ENCODE measurements around the gene IFITM5. TPM values are rescaled to one million over a fixed set of nuclear protein-coding genes. Genes with fewer than 3 reads are reported as not detected.

The IFITM5 gene
- total RNA-seq, 2 donors from 2014 or later: not detected

DNA sequence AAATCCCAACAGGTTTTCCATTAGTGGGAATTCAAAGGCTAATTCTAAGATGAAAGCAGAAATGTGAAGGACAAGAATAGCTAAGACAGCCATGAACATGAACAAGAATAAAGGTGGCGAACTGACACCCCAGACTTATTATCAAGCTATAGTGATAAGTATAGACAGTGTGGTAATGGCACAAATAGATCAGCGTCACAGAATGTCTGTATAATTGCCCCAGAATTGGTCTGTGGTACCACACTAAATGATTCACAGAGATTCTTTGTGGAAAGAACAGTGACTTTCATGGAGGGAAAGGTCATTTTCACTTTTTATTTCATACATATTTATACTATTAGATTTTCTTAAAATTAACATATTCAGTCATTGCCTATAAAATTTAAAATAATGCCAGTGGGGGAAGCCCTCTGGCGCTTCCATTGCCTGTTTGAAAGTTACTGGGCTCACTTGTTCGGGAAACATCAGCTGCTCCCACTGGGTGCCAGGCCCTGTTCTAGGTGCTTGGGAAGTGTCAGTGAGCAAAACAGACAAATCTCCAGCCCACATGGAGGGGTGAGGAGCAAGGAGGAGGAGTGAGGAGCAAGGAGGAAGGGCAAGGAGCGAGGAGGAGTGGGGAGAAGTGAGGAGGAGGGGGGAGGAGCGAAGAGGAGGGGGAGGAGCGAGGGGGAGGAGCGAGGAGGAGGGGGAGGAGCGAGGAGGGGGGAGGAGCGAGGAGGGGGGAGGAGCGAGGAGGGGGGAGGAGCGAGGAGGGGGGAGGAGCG lies 32.5 kb downstream of the IFITM5 start:
- H3K4me3 Mint-ChIP-seq: no peak overlapping the region
- H3K4me3 ChIP-seq (ENCODE audit: low read length): no peak overlapping the region
- WGBS, 2 experiments (ENCODE audit: insufficient coverage in 1 of 2, insufficient read length in 1 of 2): 98% methylated on average over 4 of the region's 13 CpGs; no CpG with 5 or more reads in 1 of the 2 experiments
- H3K9me3 ChIP-seq (ENCODE audit: control insufficient read depth, low read length): no peaks in the 10 kb centered on the region
- TF ChIP-seq, protein P1, sequence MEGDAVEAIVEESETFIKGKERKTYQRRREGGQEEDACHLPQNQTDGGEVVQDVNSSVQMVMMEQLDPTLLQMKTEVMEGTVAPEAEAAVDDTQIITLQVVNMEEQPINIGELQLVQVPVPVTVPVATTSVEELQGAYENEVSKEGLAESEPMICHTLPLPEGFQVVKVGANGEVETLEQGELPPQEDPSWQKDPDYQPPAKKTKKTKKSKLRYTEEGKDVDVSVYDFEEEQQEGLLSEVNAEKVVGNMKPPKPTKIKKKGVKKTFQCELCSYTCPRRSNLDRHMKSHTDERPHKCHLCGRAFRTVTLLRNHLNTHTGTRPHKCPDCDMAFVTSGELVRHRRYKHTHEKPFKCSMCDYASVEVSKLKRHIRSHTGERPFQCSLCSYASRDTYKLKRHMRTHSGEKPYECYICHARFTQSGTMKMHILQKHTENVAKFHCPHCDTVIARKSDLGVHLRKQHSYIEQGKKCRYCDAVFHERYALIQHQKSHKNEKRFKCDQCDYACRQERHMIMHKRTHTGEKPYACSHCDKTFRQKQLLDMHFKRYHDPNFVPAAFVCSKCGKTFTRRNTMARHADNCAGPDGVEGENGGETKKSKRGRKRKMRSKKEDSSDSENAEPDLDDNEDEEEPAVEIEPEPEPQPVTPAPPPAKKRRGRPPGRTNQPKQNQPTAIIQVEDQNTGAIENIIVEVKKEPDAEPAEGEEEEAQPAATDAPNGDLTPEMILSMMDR (conservative IDR thresholded peaks at IDR 0.05): no peak
- no peak overlapping the region for H3K9ac ChIP-seq (ENCODE audit: extremely low read depth, low read length, poor library complexity, severe bottlenecking)
- no peak overlapping the region for H3K27ac ChIP-seq (ENCODE audit: low read depth, low read length)
- H3K27ac Mint-ChIP-seq: no peak overlapping the region
- peaks cover 14% of the 10 kb centered on the region for H3K9me3 Mint-ChIP-seq
- H3K4me1 Mint-ChIP-seq: peaks cover 2% of the 10 kb centered on the region
- no peaks in the 10 kb centered on the region for H3K36me3 ChIP-seq (ENCODE audit: control insufficient read depth, insufficient read depth, low read length)
- peaks cover 2% of the 10 kb centered on the region for H3K27me3 Mint-ChIP-seq (ENCODE audit: insufficient read depth)
- no peaks in the 10 kb centered on the region for H3K27me3 ChIP-seq (ENCODE audit: control insufficient read depth, insufficient read depth, low read length, poor library complexity, severe bottlenecking)
- no peaks in the 10 kb centered on the region for H3K36me3 Mint-ChIP-seq (ENCODE audit: low read depth)
- DNase-seq: no peak
- H3K4me1 ChIP-seq (ENCODE audit: control insufficient read depth, insufficient read depth, low read length): no peaks in the 10 kb centered on the region

DNA sequence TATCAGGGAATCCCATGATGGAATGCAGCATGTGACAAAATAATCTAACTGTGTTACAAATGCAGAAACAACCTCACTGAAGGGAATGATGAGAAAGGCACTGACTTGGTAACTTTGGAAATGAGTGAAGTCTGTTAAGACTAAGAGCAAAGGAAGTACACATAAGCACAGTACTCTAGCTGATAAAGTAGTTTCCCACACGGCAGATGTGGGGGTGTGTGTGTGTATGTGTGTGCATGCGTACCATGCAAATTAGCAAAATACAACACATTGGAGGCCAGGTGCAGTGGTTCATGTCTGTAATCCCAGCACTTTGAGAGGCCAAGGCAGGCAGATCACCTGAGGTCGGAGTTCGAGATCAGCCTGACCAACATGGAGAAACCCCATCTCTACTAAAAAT lies 37.7 kb downstream of the IFITM5 start:
- Mint-ChIP-seq H3K9me3 (peaks cover 24% of the 10 kb centered on the region), H3K4me3 (no peak overlapping the region), H3K4me1 (no peaks in the 10 kb centered on the region), H3K27ac (no peak overlapping the region), H3K27me3 (ENCODE audit: insufficient read depth) (no peaks in the 10 kb centered on the region), H3K36me3 (ENCODE audit: low read depth) (no peaks in the 10 kb centered on the region)
- TF ChIP-seq, protein P1 (conservative IDR thresholded peaks at IDR 0.05): no peak
- Histone ChIP-seq H3K9me3 (ENCODE audit: control insufficient read depth, low read length) (peaks cover 4% of the 10 kb centered on the region), H3K27me3 (ENCODE audit: control insufficient read depth, insufficient read depth, low read length, poor library complexity, severe bottlenecking) (no peaks in the 10 kb centered on the region), H3K36me3 (ENCODE audit: control insufficient read depth, insufficient read depth, low read length) (no peaks in the 10 kb centered on the region), H3K27ac (ENCODE audit: low read depth, low read length) (no peak overlapping the region), H3K4me1 (ENCODE audit: control insufficient read depth, insufficient read depth, low read length) (no peaks in the 10 kb centered on the region), H3K9ac (ENCODE audit: extremely low read depth, low read length, poor library complexity, severe bottlenecking) (no peak overlapping the region), H3K4me3 (ENCODE audit: low read length) (no peak overlapping the region)
- DNase-seq: no peak
- WGBS, 2 experiments (ENCODE audit: insufficient coverage in 1 of 2, insufficient read length in 1 of 2): 92 to 93% methylated on average over 4 of the region's 4 CpGs

DNA sequence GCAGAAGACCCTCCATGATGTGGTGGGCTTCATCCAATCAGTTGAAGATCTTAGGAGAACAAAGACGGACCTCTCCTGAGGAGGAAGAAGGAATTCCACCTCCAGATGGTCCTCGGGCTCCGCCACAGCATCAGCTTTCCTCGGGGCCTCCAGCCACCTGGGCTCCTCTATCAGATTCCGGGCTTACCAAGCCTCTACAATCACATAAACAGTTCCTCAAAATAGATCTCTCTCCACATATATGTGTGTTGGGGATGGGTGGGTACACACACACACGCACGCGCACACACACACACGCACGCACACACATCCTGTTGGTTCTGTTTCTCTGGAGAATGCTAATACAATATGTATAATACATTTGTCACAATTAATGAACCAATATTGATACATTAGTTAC lies 39.9 kb downstream of the IFITM5 start:
- Histone ChIP-seq H3K4me1 (ENCODE audit: control insufficient read depth, insufficient read depth, low read length) (no peaks in the 10 kb centered on the region), H3K4me3 (ENCODE audit: low read length) (no peak overlapping the region), H3K27me3 (ENCODE audit: control insufficient read depth, insufficient read depth, low read length, poor library complexity, severe bottlenecking) (no peaks in the 10 kb centered on the region), H3K36me3 (ENCODE audit: control insufficient read depth, insufficient read depth, low read length) (no peaks in the 10 kb centered on the region), H3K27ac (ENCODE audit: low read depth, low read length) (no peak overlapping the region), H3K9ac (ENCODE audit: extremely low read depth, low read length, poor library complexity, severe bottlenecking) (no peak overlapping the region), H3K9me3 (ENCODE audit: control insufficient read depth, low read length) (peaks cover 4% of the 10 kb centered on the region)
- H3K4me3 Mint-ChIP-seq: no peak overlapping the region
- H3K27ac Mint-ChIP-seq: no peak overlapping the region
- peaks cover 2% of the 10 kb centered on the region for H3K27me3 Mint-ChIP-seq (ENCODE audit: insufficient read depth)
- no peaks in the 10 kb centered on the region for H3K36me3 Mint-ChIP-seq (ENCODE audit: low read depth)
- TF ChIP-seq, protein P1 (conservative IDR thresholded peaks at IDR 0.05): no peak
- H3K9me3 Mint-ChIP-seq: peaks cover 18% of the 10 kb centered on the region
- no peaks in the 10 kb centered on the region for H3K4me1 Mint-ChIP-seq
- no peak for DNase-seq
- WGBS, 2 experiments (ENCODE audit: insufficient coverage in 1 of 2, insufficient read length in 1 of 2): 80 to 97% methylated on average over 1 to 2 of the region's 10 CpGs
